ENCODE data around the gene CA9. TPM values are rescaled to one million over a fixed set of nuclear protein-coding genes. Genes with fewer than 3 reads are reported as not detected.

Gene CA9
- polyA plus RNA-seq, 1 experiment, result 1.2 TPM

DNA sequence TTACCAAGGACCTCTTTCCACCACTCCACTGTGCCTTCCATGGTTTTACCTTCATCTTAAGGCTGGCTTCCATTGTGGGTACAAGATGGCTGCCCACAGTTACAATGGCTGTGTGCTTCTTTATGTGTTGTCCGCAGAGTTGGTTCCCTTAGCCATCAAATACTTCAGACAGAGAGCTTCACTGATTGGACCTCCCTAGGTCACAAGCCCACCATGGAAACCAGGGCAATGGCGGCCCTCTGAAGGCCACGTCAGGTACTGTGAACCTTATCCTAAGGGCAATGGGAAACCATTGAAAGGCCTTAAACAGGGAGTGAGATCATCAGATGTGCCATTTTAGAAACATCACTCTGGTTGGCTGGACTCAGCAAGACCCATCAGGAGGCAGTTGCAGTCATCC is 5.8 kb upstream of the CA9 start:
- no peaks in the 10 kb centered on the region for H3K9me3 ChIP-seq (ENCODE audit: control insufficient read depth, insufficient read depth, low read length)
- CTCF ChIA-PET, result no interaction called here
- POLR2A ChIA-PET, result no interaction called here
- no peak overlapping the region for H3K4me3 ChIP-seq (ENCODE audit: low read depth, low read length)
- H3K27me3 ChIP-seq (ENCODE audit: control insufficient read depth, insufficient read depth, low read length), result no peaks in the 10 kb centered on the region
- no peak for TF ChIP-seq CTCF (IDR thresholded peaks at IDR 0.05; ENCODE audit: low read depth, low read length)
- H3K27ac ChIP-seq (ENCODE audit: low read depth, low read length), result no peak overlapping the region
- DNase-seq (ENCODE audit: low read depth, low spot score), result no peak

GRCh38 chr9:35669331-35670145 is 4.2 kb upstream of the CA9 start:
- no peak for TF ChIP-seq CTCF (IDR thresholded peaks at IDR 0.05; ENCODE audit: low read depth, low read length)
- no peak for DNase-seq (ENCODE audit: low read depth, low spot score)
- Histone ChIP-seq H3K27ac (ENCODE audit: low read depth, low read length) (peak overlapping the region; percentile 25), H3K27me3 (ENCODE audit: control insufficient read depth, insufficient read depth, low read length) (no peaks in the 10 kb centered on the region), H3K9me3 (ENCODE audit: control insufficient read depth, insufficient read depth, low read length) (no peaks in the 10 kb centered on the region), H3K4me3 (ENCODE audit: low read depth, low read length) (no peak overlapping the region)
- POLR2A ChIA-PET, result interaction anchor here (1.8 to 3.0 kb wide), 2 partner anchors 11 to 21 kb away, joined by 8 to 13 read pairs; partner anchors contain the start of gene TPM2
- CTCF ChIA-PET, result interaction anchor here (1.0 to 1.7 kb wide), 5 partner anchors 8 to 58 kb away, joined by 3 to 14 read pairs (median 4); partner anchors contain the start of genes CCDC107 and RMRP

- ChIA-PET CTCF (interaction anchor here (1.1 kb wide), 1 partner anchor 22 kb away, joined by 5 read pairs; no protein-coding TSS in a partner anchor), POLR2A (interaction anchor here (0.7 to 1.4 kb wide), 3 partner anchors 16 to 57 kb away, joined by 3 to 6 read pairs (median 3); partner anchors contain the start of genes CREB3 and TLN1)
- Histone ChIP-seq H3K27me3 (ENCODE audit: control insufficient read depth, insufficient read depth, low read length) (no peaks in the 10 kb centered on the region), H3K27ac (ENCODE audit: low read depth, low read length) (no peak overlapping the region), H3K9me3 (ENCODE audit: control insufficient read depth, insufficient read depth, low read length) (no peaks in the 10 kb centered on the region; the same call in 1 of the 2 replicates), H3K4me3 (ENCODE audit: low read depth, low read length) (no peak overlapping the region)
- DNase-seq (ENCODE audit: low read depth, low spot score), result no peak
- no peak for TF ChIP-seq CTCF (IDR thresholded peaks at IDR 0.05; ENCODE audit: low read depth, low read length)
Observed at GRCh38 chr9:35674025-35674361, 265 bp downstream of the CA9 start.

GRCh38 chr9:35675204-35675603 is 1.5 kb downstream of the CA9 start:
- H3K9me3 ChIP-seq (ENCODE audit: control insufficient read depth, insufficient read depth, low read length), result no peaks in the 10 kb centered on the region; the same call in 1 of the 2 replicates
- H3K4me3 ChIP-seq (ENCODE audit: low read depth, low read length), result peak overlapping the region; percentile 51
- no peak for TF ChIP-seq CTCF (IDR thresholded peaks at IDR 0.05; ENCODE audit: low read depth, low read length)
- POLR2A ChIA-PET, result interaction anchor here (0.6 to 1.9 kb wide), 7 partner anchors 9 to 57 kb away, joined by 3 to 12 read pairs (median 4); partner anchors contain the start of gene TLN1
- CTCF ChIA-PET, result interaction anchor here (0.7 to 1.6 kb wide), 3 partner anchors 14 to 59 kb away, joined by 3 to 9 read pairs (median 8); no protein-coding TSS in a partner anchor
- no peak overlapping the region for H3K27ac ChIP-seq (ENCODE audit: low read depth, low read length)
- H3K27me3 ChIP-seq (ENCODE audit: control insufficient read depth, insufficient read depth, low read length), result no peaks in the 10 kb centered on the region
- no peak for DNase-seq (ENCODE audit: low read depth, low spot score)
